ENCODE results near the gene DLST.

The DLST gene

GRCh38 chr14:74938531-74939495, 57.1 kb downstream of the DLST start:
- DNase-seq (ENCODE audit: low read depth in 2 of 2, low spot score in 1 of 2), result no peak

- DNase-seq (ENCODE audit: low read depth in 2 of 2, low spot score in 1 of 2), result no peak
Measured at GRCh38 chr14:74940956-74941565, 59.3 kb downstream of the DLST start.

- peak in 1 of 2 donors; percentile 35 for DNase-seq (ENCODE audit: low read depth in 2 of 2, low spot score in 1 of 2)
Measured at GRCh38 chr14:74941676-74942097, 60.0 kb downstream of the DLST start.

GRCh38 chr14:74942181-74942580, 60.5 kb downstream of the DLST start:
- no peak for DNase-seq (ENCODE audit: low read depth in 2 of 2, low spot score in 1 of 2)

- no peak for DNase-seq (ENCODE audit: low read depth in 2 of 2, low spot score in 1 of 2)
Measured at GRCh38 chr14:74942608-74943007, 60.9 kb downstream of the DLST start.

- DNase-seq (ENCODE audit: low read depth in 2 of 2, low spot score in 1 of 2), result no peak
Measured at GRCh38 chr14:74945261-74945851, 63.6 kb downstream of the DLST start.

- DNase-seq (ENCODE audit: low read depth in 2 of 2, low spot score in 1 of 2), result peak; percentile 27 to 61
Measured at GRCh38 chr14:74945852-74946658, 64.3 kb downstream of the DLST start.

GRCh38 chr14:74946659-74947281, 65.1 kb downstream of the DLST start:
- no peak for DNase-seq (ENCODE audit: low read depth in 2 of 2, low spot score in 1 of 2)

GRCh38 chr14:74947353-74948227, 65.9 kb downstream of the DLST start:
- DNase-seq (ENCODE audit: low read depth in 2 of 2, low spot score in 1 of 2), result no peak

GRCh38 chr14:74948228-74949175, 66.8 kb downstream of the DLST start:
- DNase-seq (ENCODE audit: low read depth in 2 of 2, low spot score in 1 of 2), result no peak

GRCh38 chr14:74949191-74949601, 67.5 kb downstream of the DLST start:
- no peak for DNase-seq (ENCODE audit: low read depth in 2 of 2, low spot score in 1 of 2)

- DNase-seq (ENCODE audit: low read depth in 2 of 2, low spot score in 1 of 2), result no peak
Measured at GRCh38 chr14:74949859-74950573, 68.3 kb downstream of the DLST start.

- no peak for DNase-seq (ENCODE audit: low read depth in 2 of 2, low spot score in 1 of 2)
Measured at GRCh38 chr14:74950795-74951442, 69.2 kb downstream of the DLST start.

- no peak for DNase-seq (ENCODE audit: low read depth in 2 of 2, low spot score in 1 of 2)
Measured at GRCh38 chr14:74951443-74952179, 69.9 kb downstream of the DLST start.

GRCh38 chr14:74952180-74952665, 70.5 kb downstream of the DLST start:
- DNase-seq (ENCODE audit: low read depth in 2 of 2, low spot score in 1 of 2), result no peak

GRCh38 chr14:74952697-74953484, 71.2 kb downstream of the DLST start:
- DNase-seq (ENCODE audit: low read depth in 2 of 2, low spot score in 1 of 2), result no peak

Measured in stimulated activated CD8-positive, alpha-beta memory T cell treated with anti-CD3 and anti-CD28 coated beads, Interleukin-4, amount 100 ng/mL, for 1 hour (primary cell).